Vagina (tissue), 2 donors: Measurements from ENCODE around the gene ECT2L.

Experiments used
- POLR2A ChIP-seq, 2 donors: fragments of 450-650 bp; IDR thresholded peaks; one replicate each; pipeline ENCODE4 v1.6.1; 2017; ENCODE audit warnings: antibody characterized with exemption in 2 of 2, mild to moderate bottlenecking in 2 of 2, moderate library complexity in 2 of 2
- POLR2AphosphoS5 ChIP-seq, 2 donors: sonication (generic); formaldehyde crosslinking; IDR thresholded peaks; one replicate each; pipeline ENCODE4 v1.9.0; 2017; ENCODE audit warnings: antibody characterized with exemption in 2 of 2, mild to moderate bottlenecking in 2 of 2, low read depth in 1 of 2; ENCODE audit not compliant: insufficient read depth in 1 of 2
- TF ChIP-seq, protein P1 (sequence below), 3 experiments: fragments of 450-650 bp in 2 of 3; fragments of 200-600 bp in 1 of 3; sonication (generic) in 1 of 3; IDR thresholded peaks; one replicate each; pipeline ENCODE4 v1.5.1; 2017 to 2019; ENCODE audit warnings: antibody characterized with exemption in 3 of 3, mild to moderate bottlenecking in 2 of 3, moderate library complexity in 2 of 3

- no peak for TF ChIP-seq POLR2A (IDR thresholded peaks at IDR 0.05)
- TF ChIP-seq, protein P1, sequence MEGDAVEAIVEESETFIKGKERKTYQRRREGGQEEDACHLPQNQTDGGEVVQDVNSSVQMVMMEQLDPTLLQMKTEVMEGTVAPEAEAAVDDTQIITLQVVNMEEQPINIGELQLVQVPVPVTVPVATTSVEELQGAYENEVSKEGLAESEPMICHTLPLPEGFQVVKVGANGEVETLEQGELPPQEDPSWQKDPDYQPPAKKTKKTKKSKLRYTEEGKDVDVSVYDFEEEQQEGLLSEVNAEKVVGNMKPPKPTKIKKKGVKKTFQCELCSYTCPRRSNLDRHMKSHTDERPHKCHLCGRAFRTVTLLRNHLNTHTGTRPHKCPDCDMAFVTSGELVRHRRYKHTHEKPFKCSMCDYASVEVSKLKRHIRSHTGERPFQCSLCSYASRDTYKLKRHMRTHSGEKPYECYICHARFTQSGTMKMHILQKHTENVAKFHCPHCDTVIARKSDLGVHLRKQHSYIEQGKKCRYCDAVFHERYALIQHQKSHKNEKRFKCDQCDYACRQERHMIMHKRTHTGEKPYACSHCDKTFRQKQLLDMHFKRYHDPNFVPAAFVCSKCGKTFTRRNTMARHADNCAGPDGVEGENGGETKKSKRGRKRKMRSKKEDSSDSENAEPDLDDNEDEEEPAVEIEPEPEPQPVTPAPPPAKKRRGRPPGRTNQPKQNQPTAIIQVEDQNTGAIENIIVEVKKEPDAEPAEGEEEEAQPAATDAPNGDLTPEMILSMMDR (IDR thresholded peaks at IDR 0.05): no peak
- TF ChIP-seq POLR2AphosphoS5 (IDR thresholded peaks at IDR 0.05; ENCODE audit: insufficient read depth in 1 of 2, low read depth in 1 of 2): no peak
Observed at GRCh38 chr6:138778331-138778730, 17.6 kb upstream of the ECT2L start.
